ENCODE measurements around the gene PDZD2. TPM values are rescaled to one million over a fixed set of nuclear protein-coding genes. Genes with fewer than 3 reads are reported as not detected.

Gene PDZD2
- total and polyA plus RNA-seq, 8 donors, result under 0.01 to 61.3 (median 5.8) TPM

DNA sequence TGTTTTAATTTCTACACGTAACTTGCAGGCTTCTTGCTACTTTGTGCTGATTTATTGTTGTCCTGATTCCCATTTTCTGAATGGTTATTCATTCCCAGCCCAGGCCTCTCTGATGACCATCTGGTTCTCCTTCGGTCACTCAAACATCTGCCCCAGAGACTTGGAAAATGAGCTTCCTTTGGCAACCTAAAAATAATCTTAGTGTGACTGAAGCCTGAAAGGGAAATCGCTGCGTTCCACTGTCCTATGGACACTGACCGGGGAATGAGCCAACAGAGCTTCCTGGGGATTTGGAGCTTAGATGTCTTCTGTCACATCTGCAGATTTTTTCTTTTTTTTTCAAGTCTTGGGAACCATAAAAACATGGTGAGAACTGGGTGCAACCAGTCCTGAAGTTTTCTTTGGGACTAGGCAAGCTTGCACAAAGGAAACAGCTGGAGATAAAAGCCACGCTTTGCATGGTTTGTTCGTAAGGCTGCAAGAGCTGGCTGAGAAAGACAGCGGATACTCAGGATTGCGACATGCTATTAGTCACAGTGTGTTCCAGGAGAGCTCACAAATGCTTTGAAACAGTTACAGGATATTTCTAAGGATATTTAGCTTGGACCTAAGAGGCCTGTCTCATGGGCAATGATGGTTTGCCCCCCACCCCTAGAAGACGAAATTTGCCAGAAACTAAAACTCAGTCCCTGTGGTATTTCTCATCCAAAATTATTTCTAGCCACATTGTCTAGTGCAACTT is 389.0 kb downstream of the PDZD2 start:
- H3K27ac ChIP-seq, result peak overlapping the region in 4 of 5 donors; percentile 23 to 74 (median 62)
- H3K27me3 ChIP-seq, result no peaks in the 10 kb centered on the region
- no peaks in the 10 kb centered on the region for H3K9me3 ChIP-seq
- 30 to 66% (median 54%) methylated on average over 10 of the region's 10 CpGs for WGBS, 5 donors
- no peaks in the 10 kb centered on the region for H3K36me3 ChIP-seq
- H3K4me1 ChIP-seq, result peaks cover 0 to 24% (median 7%) of the 10 kb centered on the region in 4 donors
- DNase-seq, result peak in 1 of 2 donors; percentile 80
- TF ChIP-seq EP300 (IDR thresholded peaks at IDR 0.05) (no peak), POLR2AphosphoS5 (IDR thresholded peaks at IDR 0.05) (peak in 2 of 3 donors; percentile 66 to 81), POLR2A (IDR thresholded peaks at IDR 0.05) (no peak)
- TF ChIP-seq, protein P1, sequence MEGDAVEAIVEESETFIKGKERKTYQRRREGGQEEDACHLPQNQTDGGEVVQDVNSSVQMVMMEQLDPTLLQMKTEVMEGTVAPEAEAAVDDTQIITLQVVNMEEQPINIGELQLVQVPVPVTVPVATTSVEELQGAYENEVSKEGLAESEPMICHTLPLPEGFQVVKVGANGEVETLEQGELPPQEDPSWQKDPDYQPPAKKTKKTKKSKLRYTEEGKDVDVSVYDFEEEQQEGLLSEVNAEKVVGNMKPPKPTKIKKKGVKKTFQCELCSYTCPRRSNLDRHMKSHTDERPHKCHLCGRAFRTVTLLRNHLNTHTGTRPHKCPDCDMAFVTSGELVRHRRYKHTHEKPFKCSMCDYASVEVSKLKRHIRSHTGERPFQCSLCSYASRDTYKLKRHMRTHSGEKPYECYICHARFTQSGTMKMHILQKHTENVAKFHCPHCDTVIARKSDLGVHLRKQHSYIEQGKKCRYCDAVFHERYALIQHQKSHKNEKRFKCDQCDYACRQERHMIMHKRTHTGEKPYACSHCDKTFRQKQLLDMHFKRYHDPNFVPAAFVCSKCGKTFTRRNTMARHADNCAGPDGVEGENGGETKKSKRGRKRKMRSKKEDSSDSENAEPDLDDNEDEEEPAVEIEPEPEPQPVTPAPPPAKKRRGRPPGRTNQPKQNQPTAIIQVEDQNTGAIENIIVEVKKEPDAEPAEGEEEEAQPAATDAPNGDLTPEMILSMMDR (IDR thresholded peaks at IDR 0.05), result no peak
- intact Hi-C loops (cut with DNase I; ENCODE audit: low total_unique reads), result no loop called here
- no peak overlapping the region for H3K4me3 ChIP-seq

DNA sequence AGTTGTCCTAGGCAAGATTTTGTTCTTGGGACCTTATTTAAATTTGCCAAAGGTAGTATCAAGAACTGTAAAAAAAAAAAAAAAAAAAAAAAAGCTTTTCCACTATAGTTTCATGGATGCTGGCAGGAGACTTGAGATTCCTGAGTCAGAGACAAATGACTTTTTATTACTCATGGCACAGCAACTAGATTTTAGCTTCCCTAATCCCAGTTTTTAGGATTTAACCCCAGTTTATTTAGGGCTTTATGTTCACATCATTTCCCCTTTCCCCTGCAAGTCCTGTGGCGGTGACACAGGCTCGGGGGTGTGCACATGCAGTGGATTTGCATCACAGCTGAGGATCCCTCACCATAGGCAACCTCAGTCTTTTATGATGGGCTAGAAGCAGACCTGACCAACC is 390.3 kb downstream of the PDZD2 start:
- no peak for DNase-seq
- Histone ChIP-seq H3K9me3 (no peaks in the 10 kb centered on the region), H3K27me3 (no peaks in the 10 kb centered on the region), H3K4me1 (peaks cover 0 to 24% (median 7%) of the 10 kb centered on the region in 4 donors), H3K4me3 (no peak overlapping the region), H3K27ac (peak overlapping the region in 1 of 5 donors; percentile 56), H3K36me3 (no peaks in the 10 kb centered on the region)
- WGBS, 5 donors, result 56 to 98% (median 75%) methylated on average over 2 of the region's 2 CpGs
- TF ChIP-seq POLR2A (IDR thresholded peaks at IDR 0.05), result no peak
- TF ChIP-seq, protein P1 (IDR thresholded peaks at IDR 0.05), result no peak
- TF ChIP-seq EP300 (IDR thresholded peaks at IDR 0.05), result no peak
- no peak for TF ChIP-seq POLR2AphosphoS5 (IDR thresholded peaks at IDR 0.05)
- intact Hi-C loops (cut with DNase I; ENCODE audit: low total_unique reads), result no loop called here

GRCh38 chr5:32029781-32030180 is 390.9 kb downstream of the PDZD2 start:
- Histone ChIP-seq H3K9me3 (no peaks in the 10 kb centered on the region), H3K27me3 (no peaks in the 10 kb centered on the region), H3K36me3 (no peaks in the 10 kb centered on the region), H3K4me3 (no peak overlapping the region), H3K27ac (no peak overlapping the region), H3K4me1 (peaks cover 0 to 24% (median 7%) of the 10 kb centered on the region in 4 donors)
- 79 to 90% (median 88%) methylated on average over 4 of the region's 4 CpGs for WGBS, 5 donors
- DNase-seq, result no peak
- no peak for TF ChIP-seq POLR2A (IDR thresholded peaks at IDR 0.05)
- TF ChIP-seq, protein P1 (IDR thresholded peaks at IDR 0.05), result no peak
- TF ChIP-seq POLR2AphosphoS5 (IDR thresholded peaks at IDR 0.05), result no peak
- TF ChIP-seq EP300 (IDR thresholded peaks at IDR 0.05), result no peak
- intact Hi-C loops (cut with DNase I; ENCODE audit: low total_unique reads), result no loop called here

- Histone ChIP-seq H3K36me3 (no peaks in the 10 kb centered on the region), H3K9me3 (no peaks in the 10 kb centered on the region), H3K4me1 (peaks cover 0 to 24% (median 7%) of the 10 kb centered on the region in 4 donors), H3K27me3 (no peaks in the 10 kb centered on the region), H3K27ac (no peak overlapping the region), H3K4me3 (no peak overlapping the region)
- TF ChIP-seq POLR2A (IDR thresholded peaks at IDR 0.05) (no peak), POLR2AphosphoS5 (IDR thresholded peaks at IDR 0.05) (no peak), EP300 (IDR thresholded peaks at IDR 0.05) (no peak)
- TF ChIP-seq, protein P1 (IDR thresholded peaks at IDR 0.05), result no peak
- no peak for DNase-seq
- 80 to 93% (median 91%) methylated on average over 3 of the region's 3 CpGs for WGBS, 5 donors
- intact Hi-C loops (cut with DNase I; ENCODE audit: low total_unique reads), result no loop called here
Observed at GRCh38 chr5:32030222-32030621, 391.3 kb downstream of the PDZD2 start.

Measured in stomach (tissue), 9 donors.